Ovary (tissue), 3 donors: ENCODE results near the gene OTC.

Source experiments
- EP300 ChIP-seq: sonication (generic); formaldehyde crosslinking; IDR thresholded peaks from one replicate; pipeline ENCODE4 v1.6.1; 2017; ENCODE audit warnings: antibody characterized with exemption
- POLR2A ChIP-seq: fragments of 450-650 bp; IDR thresholded peaks from one replicate; pipeline ENCODE4 v1.6.1; 2017; ENCODE audit warnings: antibody characterized with exemption, mild to moderate bottlenecking, moderate library complexity
- TF ChIP-seq, protein P1 (sequence below), 3 donors: fragments of 450-650 bp in 2 of 3; fragments of 200-600 bp in 1 of 3; IDR thresholded peaks; one replicate each; pipeline versions ENCODE4 v1.5.1 to v1.8.0; 2016 to 2022; ENCODE audit warnings: antibody characterized with exemption in 3 of 3, mild to moderate bottlenecking in 1 of 3
- donor health status: DM: no; HTN: no; CAD: no.

DNA sequence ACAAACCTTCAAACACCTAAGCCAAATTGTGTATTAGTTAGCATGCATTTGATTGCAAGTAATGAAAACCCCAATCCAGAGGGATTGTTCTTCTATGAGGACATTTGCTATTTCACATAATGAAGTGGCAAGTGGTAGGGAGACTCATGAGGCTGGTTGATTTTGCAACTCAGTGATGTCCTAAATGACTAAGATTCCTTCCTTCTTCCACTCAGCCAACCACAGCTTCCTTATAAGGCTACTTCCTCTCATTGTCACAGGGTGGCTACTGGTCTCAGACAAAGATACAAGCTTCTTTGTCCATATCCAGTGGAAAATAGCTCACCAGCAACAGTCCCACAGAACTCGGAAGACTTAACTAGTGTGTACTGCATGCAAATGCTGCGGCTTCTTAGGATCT, 5.3 kb upstream of the OTC start:
- TF ChIP-seq, protein P1, sequence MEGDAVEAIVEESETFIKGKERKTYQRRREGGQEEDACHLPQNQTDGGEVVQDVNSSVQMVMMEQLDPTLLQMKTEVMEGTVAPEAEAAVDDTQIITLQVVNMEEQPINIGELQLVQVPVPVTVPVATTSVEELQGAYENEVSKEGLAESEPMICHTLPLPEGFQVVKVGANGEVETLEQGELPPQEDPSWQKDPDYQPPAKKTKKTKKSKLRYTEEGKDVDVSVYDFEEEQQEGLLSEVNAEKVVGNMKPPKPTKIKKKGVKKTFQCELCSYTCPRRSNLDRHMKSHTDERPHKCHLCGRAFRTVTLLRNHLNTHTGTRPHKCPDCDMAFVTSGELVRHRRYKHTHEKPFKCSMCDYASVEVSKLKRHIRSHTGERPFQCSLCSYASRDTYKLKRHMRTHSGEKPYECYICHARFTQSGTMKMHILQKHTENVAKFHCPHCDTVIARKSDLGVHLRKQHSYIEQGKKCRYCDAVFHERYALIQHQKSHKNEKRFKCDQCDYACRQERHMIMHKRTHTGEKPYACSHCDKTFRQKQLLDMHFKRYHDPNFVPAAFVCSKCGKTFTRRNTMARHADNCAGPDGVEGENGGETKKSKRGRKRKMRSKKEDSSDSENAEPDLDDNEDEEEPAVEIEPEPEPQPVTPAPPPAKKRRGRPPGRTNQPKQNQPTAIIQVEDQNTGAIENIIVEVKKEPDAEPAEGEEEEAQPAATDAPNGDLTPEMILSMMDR (IDR thresholded peaks at IDR 0.05): no peak
- no peak for TF ChIP-seq EP300
- TF ChIP-seq POLR2A: no peak
